Midbrain (tissue), 1 donor: ENCODE results near the gene PRSS33.

Experiments
- DNase-seq: peaks from one replicate; lab custom pipeline; 2025; lab: John Stamatoyannopoulos, UW

Gene PRSS33

GRCh38 chr16:2739625-2740430, 47.5 kb downstream of the PRSS33 start:
- no peak for DNase-seq

- no peak for DNase-seq
Measured at GRCh38 chr16:2738615-2739014, 48.7 kb downstream of the PRSS33 start.

DNA sequence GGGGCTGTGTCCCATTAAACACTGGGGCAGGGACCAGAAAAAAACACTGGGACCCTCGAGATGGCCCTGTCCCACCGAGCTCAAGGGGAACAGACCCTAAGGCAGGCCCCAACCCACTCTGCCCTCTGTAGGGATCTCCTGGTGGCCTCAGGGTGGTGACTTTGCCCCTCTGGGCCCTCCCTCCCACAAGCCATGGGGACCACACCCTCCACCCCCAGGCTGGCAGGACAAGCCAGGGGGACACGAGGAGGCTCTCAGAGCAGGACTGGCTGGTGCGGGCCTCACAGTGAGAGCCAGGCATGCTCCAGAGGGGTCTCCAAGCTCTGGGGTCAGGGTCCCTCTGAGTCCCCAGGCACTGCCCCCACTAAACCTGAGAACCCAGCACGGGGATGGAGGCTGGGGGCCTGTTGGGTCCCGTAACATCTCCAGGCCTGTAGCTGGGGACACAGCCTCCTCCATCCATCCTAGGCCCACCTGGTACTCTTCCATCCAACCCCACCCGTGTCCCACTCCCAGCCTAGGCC, 49.4 kb downstream of the PRSS33 start:
- no peak for DNase-seq

GRCh38 chr16:2737238-2737605, 50.1 kb downstream of the PRSS33 start:
- no peak for DNase-seq

DNA sequence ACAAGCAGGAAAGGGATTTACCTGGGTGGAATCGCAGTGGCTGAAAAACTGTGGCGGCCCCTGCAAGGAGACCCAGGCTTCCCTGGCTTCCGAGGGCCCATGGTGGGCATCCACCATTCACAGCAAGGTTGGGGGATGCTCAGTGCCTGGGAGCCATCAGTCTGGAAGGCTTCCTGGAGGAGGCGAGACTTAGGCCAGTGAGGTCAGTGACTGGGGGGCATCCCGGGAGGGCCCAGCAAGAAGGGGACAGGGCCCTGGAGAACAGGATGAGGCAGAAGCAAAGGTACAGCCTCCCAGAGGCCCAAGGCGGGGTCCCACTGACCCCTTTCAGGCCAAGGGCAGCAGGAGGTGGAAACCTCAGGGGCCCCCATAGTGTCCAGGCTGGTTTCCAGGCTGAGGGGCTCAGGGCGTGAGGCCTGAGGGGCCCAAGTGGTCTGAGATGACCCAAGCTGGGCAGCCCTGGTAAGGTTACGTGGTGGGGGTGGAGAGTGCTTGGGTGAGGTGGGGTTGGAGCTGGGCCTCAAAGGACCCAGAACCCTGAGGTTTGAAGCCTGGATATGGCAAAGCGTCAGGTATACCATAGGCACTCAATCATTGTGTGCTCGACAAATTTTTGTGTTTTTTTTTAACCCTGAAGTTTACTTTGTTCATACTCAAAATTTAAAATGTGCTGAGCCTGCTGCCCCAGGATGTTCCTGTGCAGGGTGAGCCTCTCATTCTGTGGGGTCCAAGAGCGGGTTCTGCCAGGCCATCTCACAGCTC, 50.7 kb downstream of the PRSS33 start:
- no peak for DNase-seq

GRCh38 chr16:2734844-2735515, 52.4 kb downstream of the PRSS33 start:
- no peak for DNase-seq
